HG03457 (cell line): Measurements from ENCODE around the gene IL31.
"Not testable (repeated sequence)": the region's sequence is repeated elsewhere in the genome, so short reads cannot be mapped to it uniquely, and the experiment has no call there.

Source experiments
- ATAC-seq: cut with Tn5 transposase; IDR thresholded peaks from one replicate; pipeline ENCODE4 v1.9.1; 2021; ENCODE audit warnings: moderate number of reproducible peaks; ENCODE audit not compliant: unreplicated experiment

IL31 gene

DNA sequence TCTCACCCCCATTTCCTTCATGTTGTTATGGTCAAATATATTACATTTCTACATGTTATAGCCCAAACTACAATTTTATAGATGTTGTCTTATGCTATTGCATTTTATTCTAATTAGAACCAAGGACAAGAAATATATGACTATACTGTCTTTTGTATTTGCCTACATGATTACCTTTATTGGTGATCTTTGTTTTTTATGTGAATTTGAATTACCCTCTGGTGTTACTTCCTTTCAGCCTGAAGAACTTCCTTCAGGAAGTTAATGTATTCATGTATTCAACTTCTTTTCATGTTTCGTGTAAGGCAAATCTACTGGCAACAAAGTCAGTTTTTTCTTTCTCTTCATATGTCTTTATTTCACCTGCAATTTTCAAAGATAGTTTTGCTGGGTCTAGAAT, 20.8 kb upstream of the IL31 start:
- no peak for ATAC-seq

DNA sequence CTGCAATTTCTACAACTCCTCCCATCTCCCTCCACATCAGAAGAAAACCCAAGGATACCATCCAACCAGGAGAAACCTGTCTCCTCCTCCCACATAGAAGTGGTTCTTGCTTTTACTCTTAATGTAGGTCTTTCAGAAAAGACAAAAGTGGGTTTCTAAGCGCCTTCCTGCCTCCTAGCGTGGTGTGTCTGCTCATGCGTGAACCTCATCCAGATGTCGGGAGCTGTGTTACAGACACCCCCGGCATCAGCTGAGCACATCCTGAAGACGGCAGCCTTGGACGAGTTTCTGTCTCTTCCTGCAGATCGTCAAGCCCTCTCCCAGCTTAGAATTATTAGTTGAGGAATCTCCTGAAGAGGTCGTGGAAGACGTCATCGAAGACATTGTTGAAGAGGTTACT, 18.4 kb upstream of the IL31 start:
- no peak for ATAC-seq

DNA sequence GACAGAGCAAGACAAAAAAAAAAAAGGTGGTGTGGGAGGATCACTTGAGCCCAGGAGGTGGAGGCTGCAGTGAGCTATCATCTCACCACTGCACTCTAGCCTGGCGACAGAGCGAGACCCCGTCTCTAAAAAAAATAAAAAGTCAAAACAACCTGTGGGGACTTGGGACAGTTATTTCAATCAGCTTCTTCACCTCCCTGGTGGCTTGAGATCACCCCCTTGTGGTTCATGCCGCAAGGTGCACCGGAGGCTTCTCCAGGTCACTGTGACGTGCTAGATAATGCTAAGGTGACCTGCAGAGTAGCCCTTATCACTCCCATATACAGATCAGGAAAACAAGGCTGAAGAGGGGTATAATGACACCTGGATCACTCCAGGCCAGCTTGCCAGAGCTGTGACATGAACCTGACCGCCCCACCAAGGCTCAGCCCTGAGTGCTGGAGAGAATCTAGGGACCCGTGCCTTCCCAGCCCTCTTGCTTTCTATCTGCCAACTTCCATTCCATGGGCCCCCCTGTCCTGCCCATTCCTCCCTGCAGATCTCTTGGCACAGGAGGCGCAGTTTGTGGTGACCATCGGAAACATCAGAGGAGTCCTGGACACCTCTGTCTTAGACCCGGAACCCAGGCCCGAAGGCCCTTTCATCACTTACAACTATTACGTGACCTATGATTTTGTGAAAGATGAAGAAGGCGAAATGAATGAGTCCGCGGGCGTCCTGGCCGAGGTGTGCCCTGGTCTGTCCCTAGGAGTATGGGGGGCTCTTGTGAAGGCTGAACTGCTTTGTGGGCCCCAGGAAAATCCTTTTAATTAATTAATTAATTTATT, 17.0 kb upstream of the IL31 start:
- ATAC-seq: no peak

DNA sequence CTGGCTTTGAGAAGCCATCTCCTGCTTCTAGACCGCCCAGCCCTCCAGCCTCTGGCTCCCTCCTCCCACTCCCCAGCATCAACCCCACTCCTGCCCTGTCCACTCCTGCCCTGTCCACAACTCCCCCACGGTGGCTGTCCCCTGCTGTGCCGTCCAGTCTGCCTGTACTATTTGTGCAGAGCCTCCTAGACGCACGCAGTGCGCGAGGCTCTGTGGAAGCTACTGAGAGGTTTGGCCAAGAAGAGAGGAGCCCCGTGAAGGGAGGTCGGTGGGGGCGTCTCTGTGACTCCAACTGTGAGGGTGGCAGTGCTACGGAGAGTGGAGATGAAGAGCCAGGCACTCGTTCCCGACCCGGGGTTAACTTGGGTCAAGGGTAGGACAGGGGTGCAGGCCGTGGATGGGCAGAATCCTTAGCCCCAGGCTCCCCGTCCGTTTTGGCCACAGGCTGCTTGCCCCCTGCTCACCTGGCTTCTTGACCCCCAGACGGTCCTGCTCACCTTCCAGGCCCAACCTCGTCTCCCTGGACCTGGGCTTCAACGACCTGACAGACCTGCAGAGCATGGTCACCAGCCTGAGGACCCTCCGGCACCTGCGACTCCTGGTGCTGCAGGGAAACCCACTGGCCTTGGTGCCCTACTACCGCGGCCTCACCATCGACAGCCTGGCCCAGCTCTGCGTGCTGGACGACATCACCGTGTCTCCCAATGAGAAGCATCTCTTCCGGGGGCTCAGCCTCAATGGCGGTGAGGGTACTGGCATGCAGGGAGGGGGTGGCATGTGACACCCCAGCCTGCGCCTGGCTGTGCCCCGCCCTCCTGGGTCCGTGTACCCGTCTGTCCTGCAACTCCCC, 15.8 kb upstream of the IL31 start:
- no peak for ATAC-seq

DNA sequence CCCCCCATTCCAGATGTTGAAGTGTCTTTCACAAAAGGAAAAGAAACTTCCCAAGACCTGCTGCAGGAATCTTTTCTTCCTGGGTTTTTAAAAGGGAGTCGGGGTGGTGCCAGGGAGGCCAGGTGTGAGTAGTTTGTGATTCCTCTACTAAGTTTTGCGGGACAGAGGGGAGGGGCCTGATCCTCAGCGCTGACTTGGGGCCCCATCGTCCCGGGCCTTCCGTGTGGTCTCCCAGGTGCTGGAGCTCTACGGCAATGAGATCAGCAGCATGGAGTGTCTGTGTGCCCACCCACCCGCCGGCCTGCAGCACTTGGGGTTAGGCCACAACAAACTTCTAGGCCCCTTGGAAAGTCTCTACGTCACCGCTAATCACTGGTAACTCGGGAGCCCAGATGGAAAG, 13.4 kb upstream of the IL31 start:
- no peak for ATAC-seq

DNA sequence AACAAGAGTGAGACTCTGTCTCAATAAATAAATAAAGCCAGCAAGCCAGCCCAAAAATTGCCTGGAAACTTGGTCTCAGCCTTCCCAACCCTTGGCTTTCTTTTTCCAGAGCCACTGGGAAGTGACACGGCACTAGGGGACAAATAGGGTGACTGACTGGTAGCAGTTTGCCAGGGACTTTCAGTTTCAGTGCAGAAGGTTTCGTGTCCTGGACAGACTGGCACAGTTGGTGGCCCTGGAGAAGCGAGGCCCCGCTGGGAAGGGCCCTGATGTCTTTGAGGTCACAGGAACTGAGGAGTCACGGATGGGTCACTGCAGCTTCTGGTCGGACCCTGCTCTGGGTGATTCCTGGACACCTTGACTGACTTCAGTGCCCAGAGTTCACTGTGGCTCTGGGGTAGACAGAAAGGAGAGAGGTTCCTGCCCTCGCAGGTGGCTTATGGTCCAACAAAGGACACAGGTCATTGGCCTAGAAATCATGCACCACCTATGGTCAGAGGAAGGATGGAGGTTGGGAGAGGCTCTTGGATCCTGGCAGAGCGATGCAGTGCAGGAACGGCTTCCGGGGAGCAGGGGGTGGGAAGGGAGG, 11.6 kb upstream of the IL31 start:
- ATAC-seq: no peak

DNA sequence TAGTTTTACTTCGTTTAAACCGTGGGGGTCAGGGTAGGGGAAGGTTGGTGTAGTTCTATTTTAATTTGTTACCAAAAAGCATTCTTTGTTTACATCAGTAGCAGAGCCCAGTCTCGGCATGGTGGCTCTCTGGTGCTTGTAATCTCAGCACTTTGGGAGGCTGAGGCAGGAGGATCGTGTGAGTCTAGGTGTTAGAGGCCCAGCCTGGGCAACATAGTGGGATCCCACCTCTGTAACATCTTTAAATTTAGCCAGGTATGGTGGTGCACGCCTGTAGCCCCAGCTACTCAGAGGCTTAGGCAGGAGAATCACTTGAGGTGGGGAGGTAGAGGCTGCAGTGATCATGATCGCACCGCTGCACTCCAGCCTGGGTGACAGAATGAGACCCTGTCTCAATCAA, 11.1 kb upstream of the IL31 start:
- no peak for ATAC-seq

DNA sequence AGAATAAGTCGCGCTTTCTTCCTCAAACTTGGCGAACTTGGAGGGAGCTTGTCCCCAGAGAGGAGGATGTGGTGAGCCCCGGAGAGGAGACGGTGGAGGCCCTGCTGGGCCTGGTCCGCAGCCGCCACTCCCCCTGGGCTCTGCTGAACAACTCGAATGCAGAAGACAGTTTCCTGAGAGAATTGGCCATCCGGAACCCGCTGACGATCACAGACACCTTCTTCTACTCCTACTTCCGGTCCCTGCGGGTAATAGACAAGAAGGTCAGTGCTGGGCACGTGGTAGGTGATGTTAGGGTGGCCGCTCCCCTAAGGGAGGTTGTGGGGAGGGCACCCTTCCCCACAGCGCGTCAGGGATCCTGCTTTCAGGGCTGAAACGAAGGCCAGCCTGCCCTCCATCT, 10.5 kb upstream of the IL31 start:
- ATAC-seq: no peak

DNA sequence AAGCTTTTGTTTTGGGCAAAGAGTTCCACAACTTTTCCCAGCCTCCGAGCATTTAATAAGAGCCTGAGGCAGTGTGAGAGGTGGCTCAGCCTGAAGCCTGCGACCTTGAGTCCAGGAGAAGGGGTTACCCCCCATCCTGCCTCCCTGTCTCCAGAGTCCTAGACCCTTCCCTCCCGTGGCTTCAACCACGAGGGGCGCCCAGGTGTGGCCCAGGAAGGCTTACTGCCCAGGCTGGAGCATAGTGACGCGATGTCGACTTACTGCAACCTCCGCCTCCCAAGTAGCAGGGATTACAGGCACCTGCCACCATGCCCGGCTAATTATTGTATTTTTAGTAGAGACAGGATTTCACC, 9.5 kb upstream of the IL31 start:
- no peak for ATAC-seq

DNA sequence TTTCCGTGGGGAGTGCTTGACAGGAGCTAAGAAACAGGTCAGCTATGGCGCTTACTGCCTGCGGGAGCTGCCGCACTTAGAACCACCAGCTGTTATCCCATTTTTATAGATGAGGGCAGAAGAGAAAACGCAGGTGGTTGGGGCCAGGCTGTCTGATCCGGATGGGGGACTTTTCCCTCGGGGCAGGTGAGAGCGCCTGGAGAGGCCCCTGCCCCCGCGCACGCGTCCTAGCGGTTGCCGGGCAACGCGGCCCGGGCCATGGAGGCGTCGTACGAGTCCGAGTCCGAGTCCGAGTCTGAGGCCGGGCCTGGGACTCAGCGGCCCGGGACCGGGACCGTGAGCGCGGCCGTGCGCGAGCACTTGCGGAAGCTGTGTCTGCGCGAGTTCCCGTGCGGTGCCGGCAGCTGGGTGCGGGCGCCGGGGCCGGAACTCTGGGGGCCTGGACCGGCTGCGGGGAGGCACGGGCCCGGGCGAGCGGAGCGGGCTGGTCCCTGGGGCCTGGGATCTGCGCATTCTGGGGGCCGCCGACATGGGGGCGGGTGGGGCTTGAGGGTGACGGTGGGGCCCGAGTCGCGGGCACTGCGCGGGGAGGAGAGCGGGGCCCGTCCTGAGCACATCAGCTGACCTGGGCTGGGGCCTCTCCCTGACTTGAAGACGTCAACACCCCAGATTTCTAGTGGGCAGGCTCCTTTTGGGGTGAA, 9.0 kb upstream of the IL31 start, which contains the start of gene LRRC43:
Gene LRRC43 (plus strand): TSS at position 237 of the 701 bp plus-strand sequence. CDS start 22 bp downstream, at position 259.
- ATAC-seq: no peak

DNA sequence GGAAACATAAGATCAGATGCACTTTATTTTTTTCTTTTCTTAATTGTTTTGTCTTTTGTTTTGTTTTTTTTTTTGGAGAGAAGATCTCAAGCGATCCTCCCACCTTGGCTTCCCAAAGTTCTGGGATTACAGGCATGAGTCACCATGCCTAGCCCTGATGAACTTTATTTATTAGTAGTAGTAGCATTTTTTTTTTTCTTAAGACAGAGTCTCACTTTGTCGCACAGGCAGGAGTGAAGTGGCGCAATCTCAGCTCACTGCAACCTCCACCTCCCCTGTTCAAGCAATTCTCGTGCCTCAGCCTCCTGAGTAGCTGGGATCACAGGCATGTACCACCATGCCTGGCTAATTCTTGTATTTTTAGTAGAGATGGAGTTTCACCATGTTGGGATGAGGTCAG, 2.5 kb upstream of the IL31 start:
- ATAC-seq: not testable (repeated sequence)

DNA sequence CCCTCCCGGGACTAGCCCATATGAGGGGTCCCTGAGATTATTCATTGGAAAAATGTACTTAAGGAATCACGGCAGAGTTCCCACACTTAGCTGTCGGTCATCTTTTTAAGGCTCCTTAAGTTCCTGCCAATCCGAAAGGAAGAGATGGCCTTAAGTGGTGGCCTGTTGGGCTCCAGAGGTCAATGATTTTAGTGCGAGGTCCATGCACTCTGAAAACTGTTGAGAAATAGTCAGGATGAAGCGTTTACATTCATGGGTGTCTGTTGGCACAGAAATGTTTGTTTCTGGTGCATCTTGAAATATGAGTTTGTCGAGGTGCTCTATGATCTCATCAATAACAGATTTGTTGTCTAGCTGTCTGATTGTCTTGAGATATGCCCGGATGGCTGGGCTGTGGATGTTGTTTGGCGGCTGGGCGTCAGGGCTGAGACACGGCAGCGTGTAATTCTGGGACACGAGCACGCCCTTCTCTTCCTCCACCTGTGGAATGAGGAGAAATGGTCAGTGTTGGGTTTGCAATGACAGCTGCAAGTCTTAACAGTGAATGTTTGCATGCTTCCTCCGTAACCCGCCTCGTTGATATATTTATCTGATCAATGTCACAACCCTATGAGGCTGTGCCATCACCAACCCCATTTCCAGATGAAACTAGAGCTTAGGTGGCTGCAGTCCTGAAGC, 1.6 kb downstream of the IL31 start:
- no peak for ATAC-seq

DNA sequence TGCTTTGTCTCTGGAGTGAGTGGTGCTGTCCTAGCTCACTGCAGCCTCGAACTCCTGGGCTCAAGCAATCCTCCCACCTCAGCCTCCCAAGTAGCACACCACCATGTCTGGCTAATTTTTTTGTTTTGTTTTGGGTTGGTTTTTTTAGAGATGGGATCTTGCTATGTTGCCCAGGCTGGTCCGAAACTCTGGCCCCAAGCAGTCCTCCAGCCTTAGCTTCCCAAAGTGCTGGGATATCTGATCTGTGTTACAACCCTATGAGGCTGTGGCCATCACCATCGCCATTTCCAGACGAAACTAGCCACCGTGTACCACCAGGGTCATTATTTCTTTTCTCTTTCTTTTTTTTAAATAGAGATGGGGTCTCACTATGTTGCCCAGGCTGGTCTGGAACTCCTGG, 2.6 kb downstream of the IL31 start:
- ATAC-seq: no peak

DNA sequence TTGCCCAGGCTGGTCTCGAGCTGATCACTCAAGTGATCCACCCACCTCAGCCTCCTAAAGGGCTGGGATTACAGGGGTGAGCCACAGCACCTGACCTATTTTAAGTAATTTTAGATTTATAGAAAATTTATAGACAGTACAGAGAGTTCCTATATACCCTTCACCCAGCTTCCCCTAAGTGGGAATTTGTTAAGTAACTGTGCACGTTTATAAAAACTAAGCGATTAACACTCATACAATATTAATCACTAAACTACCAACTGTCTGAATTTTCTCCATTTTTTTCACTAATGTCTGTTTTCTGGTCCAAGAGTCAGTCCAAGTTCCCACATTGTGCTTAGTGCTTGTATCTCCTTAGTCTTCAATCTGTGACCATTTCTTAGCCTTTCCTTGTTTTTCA, 5.5 kb downstream of the IL31 start:
- ATAC-seq: no peak

DNA sequence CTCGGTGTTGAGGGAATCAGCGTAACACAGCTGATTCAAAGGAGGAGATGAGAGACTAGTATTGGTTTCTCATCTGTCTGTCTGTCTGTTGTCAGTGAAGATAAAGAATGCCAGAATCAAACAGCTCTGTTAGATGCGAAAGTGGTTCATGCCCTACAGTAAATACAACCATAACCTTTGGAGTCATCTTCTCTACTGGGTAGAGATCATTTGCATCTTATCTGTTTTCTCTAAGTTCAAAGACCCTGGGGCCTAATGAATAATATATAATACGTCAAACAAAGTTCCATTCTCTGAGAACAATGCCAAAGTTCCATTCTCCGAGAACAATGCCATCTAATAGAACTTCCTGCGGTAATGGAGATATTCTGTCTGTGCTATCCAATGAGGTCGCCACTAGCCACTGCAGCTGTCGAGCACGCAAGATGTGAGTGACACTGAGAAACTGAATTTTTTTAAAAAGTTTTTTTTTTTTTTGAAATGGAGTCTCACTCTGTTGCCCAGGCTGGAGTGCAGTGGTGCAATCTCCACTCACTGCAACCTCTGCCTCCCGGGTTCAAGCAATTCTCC, 6.6 kb downstream of the IL31 start:
- no peak for ATAC-seq

DNA sequence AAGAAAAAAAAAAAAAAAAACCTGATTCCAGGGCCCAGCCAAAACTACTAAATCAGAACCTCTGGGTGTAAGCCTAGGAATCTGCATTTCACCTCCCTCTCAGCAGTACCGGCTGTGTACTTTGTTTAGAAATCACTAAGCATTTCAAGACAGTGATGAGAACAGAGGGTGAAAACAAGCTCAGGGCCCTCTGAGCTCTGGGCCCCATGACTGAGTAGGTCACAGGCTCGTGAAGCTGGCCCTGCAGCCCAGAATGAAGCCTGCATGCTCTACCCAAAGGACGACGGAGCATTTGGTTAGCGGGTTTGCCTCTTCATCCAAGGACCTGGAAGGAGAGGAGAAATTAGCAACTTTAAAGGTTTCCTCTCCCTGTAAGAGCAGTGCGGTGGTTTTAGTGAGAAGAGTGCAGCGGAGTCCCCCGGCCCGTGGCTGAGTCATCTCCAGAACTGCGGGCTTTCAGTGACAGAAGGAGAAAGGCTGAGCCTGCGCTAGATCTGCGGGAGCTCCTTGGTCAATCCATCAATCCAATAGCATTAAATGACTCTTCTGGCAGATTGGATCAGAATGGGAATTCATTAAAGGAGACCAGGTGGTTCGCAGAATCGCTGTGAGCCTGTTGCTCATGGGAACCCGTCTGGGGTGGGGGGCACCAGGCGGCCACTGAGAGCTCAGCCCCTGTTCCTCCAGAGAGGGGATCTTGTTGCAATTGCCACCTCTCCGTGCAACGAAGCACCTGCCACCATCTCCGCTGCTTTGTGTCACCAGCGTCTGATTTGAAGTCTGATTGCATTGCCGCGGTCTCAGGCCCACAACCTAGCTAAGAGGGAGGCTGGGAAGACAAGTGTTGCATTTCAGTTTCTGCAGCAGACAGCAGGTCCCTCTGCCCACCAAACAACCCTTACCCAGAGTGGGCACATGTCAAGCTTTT, 7.3 kb downstream of the IL31 start:
- no peak for ATAC-seq

DNA sequence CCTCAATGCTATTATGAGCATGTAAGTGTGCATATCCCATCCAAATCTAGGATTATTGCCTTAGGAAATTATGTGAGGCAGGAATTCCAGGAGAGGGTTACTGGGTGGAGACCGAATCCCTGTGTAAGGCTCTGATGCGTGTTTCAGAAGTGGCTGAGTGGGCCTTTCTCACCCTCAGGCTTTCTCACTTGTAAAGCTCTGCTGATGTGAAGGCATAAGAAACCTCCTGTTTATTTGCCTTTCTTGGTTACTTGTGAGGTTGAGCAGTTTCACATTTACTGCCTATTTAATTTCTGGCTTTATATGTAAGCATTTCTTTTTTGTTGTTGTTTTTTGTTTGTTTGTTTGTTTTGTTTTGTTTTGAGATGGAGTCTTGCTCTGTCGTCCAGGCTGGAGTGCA, 11.0 kb downstream of the IL31 start:
- no peak for ATAC-seq

DNA sequence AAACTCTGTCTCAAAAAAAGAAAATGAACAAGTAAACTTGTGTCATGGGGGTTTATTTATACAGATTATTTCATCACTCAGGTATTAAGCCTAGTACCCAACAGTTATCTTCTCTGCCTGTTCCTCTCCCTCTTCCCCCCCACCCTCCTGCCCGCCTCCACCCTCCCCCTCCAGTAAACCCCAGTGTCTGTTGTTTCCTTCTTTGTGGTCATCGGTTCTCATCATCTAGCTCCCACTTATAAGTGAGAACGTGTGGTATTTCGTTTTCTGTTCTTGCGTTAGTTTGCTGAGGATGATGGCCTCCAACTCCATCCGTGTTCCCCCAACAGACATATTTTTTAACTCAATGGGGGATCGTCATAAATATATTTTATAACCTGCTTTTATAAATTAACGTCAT, 12.3 kb downstream of the IL31 start:
- ATAC-seq: no peak

DNA sequence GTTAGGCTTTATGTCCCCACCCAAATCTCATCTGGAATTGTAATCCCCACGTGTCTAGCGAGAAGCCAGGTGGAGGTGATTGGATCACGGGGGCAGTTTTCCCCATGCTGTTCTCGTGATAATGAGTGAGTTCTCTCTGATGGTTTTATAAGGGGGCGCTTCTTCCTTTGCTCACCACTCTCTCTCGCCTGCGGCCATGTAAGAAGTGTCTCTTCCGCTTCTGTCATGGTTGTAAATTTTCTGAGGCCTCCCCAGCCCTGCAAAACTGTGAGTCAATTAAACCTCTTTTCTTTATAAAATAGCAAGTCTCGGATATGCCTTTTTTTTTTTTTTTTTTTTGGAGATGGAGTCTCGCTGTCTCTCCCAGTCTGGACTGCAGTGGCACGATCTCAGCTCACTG, 13.3 kb downstream of the IL31 start:
- no peak for ATAC-seq
